HCT116 (cell line): ENCODE measurements around the gene ZNF521. TPM values are rescaled to one million over a fixed set of nuclear protein-coding genes. Genes with fewer than 3 reads are reported as not detected.

ENCODE experiments used
- ATAC-seq: fragments of 200-7000 bp; cut with Tn5 transposase; 2 replicates; pipeline ENCODE4 v1.9.1; 2020; ENCODE audit warnings: mild to moderate bottlenecking, moderate library complexity
- BruUV-seq: library from RNA; stranded (reverse); fragments of 400-500 nt; replicated peaks from 2 replicates; lab custom pipeline; 2021; lab: Mats Ljungman, UMichigan
- CTCF ChIA-PET: fragments of 300-600 bp; sonication (Branson Sonifier 250); formaldehyde crosslinking; loops from one replicate; lab custom pipeline; 2021; ENCODE audit warnings: antibody characterized with exemption; lab: Charles Lee
- POLR2A ChIA-PET: fragments of 300-600, 350-600 bp; sonication (Branson Sonifier 250); formaldehyde crosslinking; loops from one replicate; lab custom pipeline; 2021; ENCODE audit warnings: antibody characterized with exemption; lab: Charles Lee
- RAD21 ChIA-PET, 2 experiments: fragments of 300-600 bp; sonication (Branson Sonifier 250); formaldehyde crosslinking; loops; one replicate each; lab custom pipeline; 2023; ENCODE audit warnings: low total read pairs in 2 of 2; ENCODE audit not compliant: uncharacterized antibody in 2 of 2, unreplicated experiment in 2 of 2, low non-redundant PET in 1 of 2; lab: Charles Lee
- DNase-seq: peaks from one replicate; pipeline ENCODE4 v3.0.0-alpha.2; 2010; ENCODE audit warnings: low read depth, low spot score
- H2AFZ ChIP-seq: fragments of 200-600 bp; shearing (Covaris generic), sonication (generic); 2 replicates; pipeline ENCODE4 v1.6.1; 2017; ENCODE audit warnings: low read depth, mixed run types, mixed read lengths, antibody characterized with exemption, low read length; ENCODE audit not compliant: poor library complexity, severe bottlenecking
- H3K27ac ChIP-seq: 2 replicates; pipeline ENCODE4 v1.5.1; 2012; ENCODE audit warnings: low read depth, low read length
- H3K27me3 ChIP-seq: fragments of 200-600 bp; sonication (generic); 2 replicates; pipeline ENCODE4 v1.6.1; 2016; ENCODE audit warnings: mixed run types, low read length, mixed read lengths; ENCODE audit not compliant: insufficient read depth
- H3K36me3 ChIP-seq, 2 experiments: fragments of 200-500 bp in 1 of 2; fragments of 200-600 bp in 1 of 2; sonication (Bioruptor generic) in 1 of 2; sonication (generic) in 1 of 2; 2 replicates each; pipeline versions ENCODE4 v1.5.1 to v1.6.1; 2014 to 2016; ENCODE audit warnings: low read length in 2 of 2, inconsistent platforms in 1 of 2, mixed read lengths in 1 of 2, mixed run types in 1 of 2; ENCODE audit not compliant: insufficient read depth in 2 of 2, control insufficient read depth in 1 of 2
- H3K4me1 ChIP-seq, 2 experiments: fragments of 200-600 bp in 1 of 2; sonication (generic) in 1 of 2; 2 replicates each; pipeline versions ENCODE4 v1.5.1 to v1.6.1; 2012 to 2017; ENCODE audit warnings: low read length in 2 of 2, inconsistent platforms in 1 of 2, mild to moderate bottlenecking in 1 of 2, mixed read lengths in 1 of 2, mixed run types in 1 of 2, moderate library complexity in 1 of 2; ENCODE audit not compliant: insufficient read depth in 2 of 2, control insufficient read depth in 1 of 2
- H3K4me2 ChIP-seq: fragments of 200-600 bp; sonication (generic); 2 replicates; pipeline ENCODE4 v1.6.1; 2017; ENCODE audit warnings: mixed run types, low read length, mixed read lengths
- H3K4me3 ChIP-seq, 2 experiments: fragments of 200-600 bp in 1 of 2; sonication (generic) in 1 of 2; replicated peaks in 1 of 2; 2 replicates each; pipeline ENCODE4 v1.5.1; 2011 to 2016; ENCODE audit warnings: low read length in 2 of 2, control low read depth in 1 of 2, low read depth in 1 of 2, mild to moderate bottlenecking in 1 of 2, mixed read lengths in 1 of 2, mixed run types in 1 of 2
- H3K79me2 ChIP-seq: fragments of 200-600 bp; sonication (generic); 2 replicates; pipeline ENCODE4 v1.6.1; 2017; ENCODE audit warnings: mild to moderate bottlenecking, mixed run types, low read length, moderate library complexity, mixed read lengths; ENCODE audit not compliant: insufficient read depth
- H3K9ac ChIP-seq: fragments of 200-600 bp; sonication (generic); 2 replicates; pipeline ENCODE4 v1.6.1; 2016; ENCODE audit warnings: low read length, mixed read lengths
- H3K9me2 ChIP-seq: fragments of 200-600 bp; sonication (generic), shearing (Covaris generic); 2 replicates; pipeline ENCODE4 v1.6.1; 2017; ENCODE audit warnings: mixed run types, mild to moderate bottlenecking, moderate library complexity; ENCODE audit not compliant: insufficient read depth
- H3K9me3 ChIP-seq, 2 experiments: fragments of 200-500 bp in 1 of 2; fragments of 200-600 bp in 1 of 2; sonication (Bioruptor generic) in 1 of 2; sonication (generic) in 1 of 2; 2 replicates each; pipeline ENCODE4 v1.6.1; 2014 to 2017; ENCODE audit warnings: low read length in 2 of 2, mixed read lengths in 2 of 2, inconsistent platforms in 1 of 2, low read depth in 1 of 2, mild to moderate bottlenecking in 1 of 2, mixed run types in 1 of 2, moderate library complexity in 1 of 2; ENCODE audit not compliant: control insufficient read depth in 1 of 2, insufficient read depth in 1 of 2
- H4K20me1 ChIP-seq: fragments of 200-600 bp; sonication (generic), shearing (Covaris generic); 2 replicates; pipeline ENCODE4 v1.6.1; 2017; ENCODE audit warnings: mixed run types, mild to moderate bottlenecking, moderate library complexity; ENCODE audit not compliant: insufficient read depth
- CEBPB ChIP-seq: IDR thresholded peaks from 2 replicates; pipeline ENCODE4 v1.6.1; 2012; ENCODE audit warnings: low read depth
- EZH2 ChIP-seq: fragments of 200-600 bp; sonication (generic); IDR thresholded peaks from 2 replicates; pipeline ENCODE4 v1.6.1; 2017; ENCODE audit warnings: antibody characterized with exemption, mixed run types
- EZH2phosphoT487 ChIP-seq: fragments of 200-600 bp; IDR thresholded peaks from 2 replicates; pipeline ENCODE4 v1.6.1; 2018; ENCODE audit warnings: antibody characterized with exemption, borderline replicate concordance
- FOSL1 ChIP-seq: IDR thresholded peaks from 2 replicates; pipeline ENCODE4 v1.6.1; 2012; ENCODE audit warnings: low read depth
- JUND ChIP-seq: IDR thresholded peaks from 2 replicates; pipeline ENCODE4 v1.6.1; 2012
- POLR2AphosphoS5 ChIP-seq: IDR thresholded peaks from 2 replicates; pipeline ENCODE4 v1.6.1; 2011; ENCODE audit warnings: mild to moderate bottlenecking, low read depth, low read length, moderate library complexity
- YY1 ChIP-seq: IDR thresholded peaks from 2 replicates; pipeline ENCODE4 v1.6.1; 2011; ENCODE audit warnings: low read length, low read depth, moderate library complexity, mild to moderate bottlenecking; ENCODE audit not compliant: insufficient replicate concordance; ENCODE audit errors: extremely low read depth
- ZNF274 ChIP-seq: fragments of 200-500 bp; sonication (Bioruptor generic); IDR thresholded peaks from 2 replicates; pipeline ENCODE4 v1.6.1; 2014; ENCODE audit warnings: mild to moderate bottlenecking, low read depth, low read length, inconsistent platforms
- intact Hi-C: fragments of 100-400 bp; cut with micrococcal nuclease; formaldehyde crosslinking; loops from 2 replicates; pipeline ENCODE4 v1.10.0; 2022
- total RNA-seq: library from RNA; stranded (reverse); gene quantifications from one replicate; pipeline ENCODE4 v1.2.1, GENCODE V29; 2021; ENCODE audit not compliant: unreplicated experiment
- TF ChIP-seq, protein P1 (sequence below): IDR thresholded peaks from 2 replicates; pipeline ENCODE4 v1.6.1; 2012
- TF ChIP-seq, protein P2 (sequence below): IDR thresholded peaks from 2 replicates; pipeline ENCODE4 v1.6.1; 2012
- TF ChIP-seq, protein P3 (sequence below): IDR thresholded peaks from 2 replicates; pipeline ENCODE4 v1.6.1; 2012; ENCODE audit warnings: low read depth
- TF ChIP-seq, protein P4 (sequence below), 3 experiments: fragments of 200-600 bp in 1 of 3; sonication (generic) in 1 of 3; IDR thresholded peaks in 2 of 3; conservative IDR thresholded peaks in 1 of 3; 2 replicates each; pipeline ENCODE4 v1.5.1; 2012 to 2017; ENCODE audit warnings: low read depth in 2 of 3, low read length in 2 of 3, antibody characterized with exemption in 1 of 3, borderline replicate concordance in 1 of 3, control low read depth in 1 of 3, mild to moderate bottlenecking in 1 of 3, mixed read lengths in 1 of 3, mixed run types in 1 of 3, moderate library complexity in 1 of 3; ENCODE audit not compliant: insufficient read depth in 1 of 3

ZNF521 gene
- total RNA-seq, 1 experiment from 2014 or later, result 0.10 TPM

DNA sequence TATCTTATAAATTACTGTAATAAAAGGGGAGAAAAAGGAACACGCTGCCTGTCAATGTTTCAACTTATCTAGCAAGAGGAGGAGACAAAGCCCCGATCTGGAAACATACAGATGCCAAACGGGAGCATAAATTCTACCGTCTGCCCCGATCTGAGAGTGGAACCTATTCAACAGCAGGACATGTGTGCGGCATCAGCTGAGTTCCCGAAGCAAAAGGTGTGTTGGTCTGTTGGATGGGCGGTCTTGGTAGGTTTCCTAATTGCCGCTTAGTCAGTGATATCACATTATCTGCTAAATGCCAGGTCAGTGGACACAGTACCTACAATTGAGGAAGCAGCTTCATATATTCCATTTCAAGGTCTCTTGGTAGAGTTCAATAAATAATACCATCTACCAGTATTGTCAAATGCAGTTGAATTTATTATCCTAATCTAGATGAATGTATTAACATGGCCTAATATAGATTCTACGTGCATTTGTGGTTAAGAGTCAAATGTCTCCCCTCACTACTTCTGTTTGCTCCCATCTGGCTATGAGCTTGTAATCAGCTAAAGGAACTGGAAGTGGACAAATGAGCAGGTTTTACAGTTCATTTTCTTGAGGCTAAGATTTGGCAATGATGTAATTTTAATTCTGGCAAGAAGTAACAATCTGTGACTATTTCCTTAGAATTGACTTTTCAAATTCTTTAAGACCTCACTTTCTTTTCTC is 219.0 kb downstream of the ZNF521 start:
- ChIA-PET POLR2A (no interaction called here), CTCF (no interaction called here), RAD21 (no interaction called here)
- intact Hi-C loops, result no loop called here
- no peak overlapping the region for H3K9ac ChIP-seq
- H3K4me2 ChIP-seq, result no peak overlapping the region
- no peaks in the 10 kb centered on the region for H3K79me2 ChIP-seq
- no peaks in the 10 kb centered on the region; a peak in 1 of 4 replicates for H3K9me3 ChIP-seq
- H4K20me1 ChIP-seq, result no peaks in the 10 kb centered on the region
- no peaks in the 10 kb centered on the region for H3K4me1 ChIP-seq
- no peaks in the 10 kb centered on the region for H3K9me2 ChIP-seq
- ATAC-seq (no peak), DNase-seq (no peak)
- H3K36me3 ChIP-seq, result no peaks in the 10 kb centered on the region
- H2AFZ ChIP-seq, result no peak overlapping the region
- H3K27ac ChIP-seq, result no peak overlapping the region
- TF ChIP-seq POLR2AphosphoS5 (no peak), YY1 (no peak), JUND (no peak), FOSL1 (no peak), ZNF274 (no peak), CEBPB (no peak), EZH2phosphoT487 (no peak), EZH2 (no peak)
- TF ChIP-seq, protein P1, sequence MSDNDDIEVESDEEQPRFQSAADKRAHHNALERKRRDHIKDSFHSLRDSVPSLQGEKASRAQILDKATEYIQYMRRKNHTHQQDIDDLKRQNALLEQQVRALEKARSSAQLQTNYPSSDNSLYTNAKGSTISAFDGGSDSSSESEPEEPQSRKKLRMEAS, result no peak
- TF ChIP-seq, protein P2, sequence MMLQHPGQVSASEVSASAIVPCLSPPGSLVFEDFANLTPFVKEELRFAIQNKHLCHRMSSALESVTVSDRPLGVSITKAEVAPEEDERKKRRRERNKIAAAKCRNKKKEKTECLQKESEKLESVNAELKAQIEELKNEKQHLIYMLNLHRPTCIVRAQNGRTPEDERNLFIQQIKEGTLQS, result no peak
- TF ChIP-seq, protein P3, sequence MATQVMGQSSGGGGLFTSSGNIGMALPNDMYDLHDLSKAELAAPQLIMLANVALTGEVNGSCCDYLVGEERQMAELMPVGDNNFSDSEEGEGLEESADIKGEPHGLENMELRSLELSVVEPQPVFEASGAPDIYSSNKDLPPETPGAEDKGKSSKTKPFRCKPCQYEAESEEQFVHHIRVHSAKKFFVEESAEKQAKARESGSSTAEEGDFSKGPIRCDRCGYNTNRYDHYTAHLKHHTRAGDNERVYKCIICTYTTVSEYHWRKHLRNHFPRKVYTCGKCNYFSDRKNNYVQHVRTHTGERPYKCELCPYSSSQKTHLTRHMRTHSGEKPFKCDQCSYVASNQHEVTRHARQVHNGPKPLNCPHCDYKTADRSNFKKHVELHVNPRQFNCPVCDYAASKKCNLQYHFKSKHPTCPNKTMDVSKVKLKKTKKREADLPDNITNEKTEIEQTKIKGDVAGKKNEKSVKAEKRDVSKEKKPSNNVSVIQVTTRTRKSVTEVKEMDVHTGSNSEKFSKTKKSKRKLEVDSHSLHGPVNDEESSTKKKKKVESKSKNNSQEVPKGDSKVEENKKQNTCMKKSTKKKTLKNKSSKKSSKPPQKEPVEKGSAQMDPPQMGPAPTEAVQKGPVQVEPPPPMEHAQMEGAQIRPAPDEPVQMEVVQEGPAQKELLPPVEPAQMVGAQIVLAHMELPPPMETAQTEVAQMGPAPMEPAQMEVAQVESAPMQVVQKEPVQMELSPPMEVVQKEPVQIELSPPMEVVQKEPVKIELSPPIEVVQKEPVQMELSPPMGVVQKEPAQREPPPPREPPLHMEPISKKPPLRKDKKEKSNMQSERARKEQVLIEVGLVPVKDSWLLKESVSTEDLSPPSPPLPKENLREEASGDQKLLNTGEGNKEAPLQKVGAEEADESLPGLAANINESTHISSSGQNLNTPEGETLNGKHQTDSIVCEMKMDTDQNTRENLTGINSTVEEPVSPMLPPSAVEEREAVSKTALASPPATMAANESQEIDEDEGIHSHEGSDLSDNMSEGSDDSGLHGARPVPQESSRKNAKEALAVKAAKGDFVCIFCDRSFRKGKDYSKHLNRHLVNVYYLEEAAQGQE, result no peak
- TF ChIP-seq, protein P4, sequence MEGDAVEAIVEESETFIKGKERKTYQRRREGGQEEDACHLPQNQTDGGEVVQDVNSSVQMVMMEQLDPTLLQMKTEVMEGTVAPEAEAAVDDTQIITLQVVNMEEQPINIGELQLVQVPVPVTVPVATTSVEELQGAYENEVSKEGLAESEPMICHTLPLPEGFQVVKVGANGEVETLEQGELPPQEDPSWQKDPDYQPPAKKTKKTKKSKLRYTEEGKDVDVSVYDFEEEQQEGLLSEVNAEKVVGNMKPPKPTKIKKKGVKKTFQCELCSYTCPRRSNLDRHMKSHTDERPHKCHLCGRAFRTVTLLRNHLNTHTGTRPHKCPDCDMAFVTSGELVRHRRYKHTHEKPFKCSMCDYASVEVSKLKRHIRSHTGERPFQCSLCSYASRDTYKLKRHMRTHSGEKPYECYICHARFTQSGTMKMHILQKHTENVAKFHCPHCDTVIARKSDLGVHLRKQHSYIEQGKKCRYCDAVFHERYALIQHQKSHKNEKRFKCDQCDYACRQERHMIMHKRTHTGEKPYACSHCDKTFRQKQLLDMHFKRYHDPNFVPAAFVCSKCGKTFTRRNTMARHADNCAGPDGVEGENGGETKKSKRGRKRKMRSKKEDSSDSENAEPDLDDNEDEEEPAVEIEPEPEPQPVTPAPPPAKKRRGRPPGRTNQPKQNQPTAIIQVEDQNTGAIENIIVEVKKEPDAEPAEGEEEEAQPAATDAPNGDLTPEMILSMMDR (IDR thresholded peaks at IDR 0.05 in 2 of 3, conservative IDR thresholded peaks at IDR 0.05 in 1 of 3; ENCODE audit: borderline replicate concordance in 1 of 3, insufficient read depth in 1 of 3, low read depth in 2 of 3, low read length in 2 of 3), result no peak
- no peaks in the 10 kb centered on the region for H3K27me3 ChIP-seq
- BruUV-seq, result no TSS peak
- no peak overlapping the region for H3K4me3 ChIP-seq
